Dendritic cell treated with granulocyte-macrophage colony-stimulating factor and Interleukin-4, amounts not matched to agents 40 ng/mL and 50 ng/mL, for 4 days (primary cell): Measurements from ENCODE around the gene DLG4.
A peak's percentile ranks its signal among the peaks of the same experiment; 100 is the strongest.

Experiments used
- H3K27ac Mint-ChIP-seq: one replicate; pipeline ENCODE4 v1.8.0; 2022; ENCODE audit warnings: mild to moderate bottlenecking, mixed read lengths
- H3K27me3 Mint-ChIP-seq: one replicate; pipeline ENCODE4 v1.8.0; 2022; ENCODE audit warnings: mild to moderate bottlenecking, mixed read lengths
- H3K36me3 Mint-ChIP-seq: one replicate; pipeline ENCODE4 v1.8.0; 2022; ENCODE audit warnings: low read depth, mixed read lengths
- H3K4me1 Mint-ChIP-seq: one replicate; pipeline ENCODE4 v1.8.0; 2022; ENCODE audit warnings: low read depth, mixed read lengths
- H3K4me3 Mint-ChIP-seq: one replicate; pipeline ENCODE4 v1.8.0; 2022; ENCODE audit warnings: mild to moderate bottlenecking, moderate library complexity, mixed read lengths
- H3K9me3 Mint-ChIP-seq: one replicate; pipeline ENCODE4 v1.8.0; 2022; ENCODE audit warnings: mixed read lengths
- intact Hi-C: fragments of 100-400 bp; cut with micrococcal nuclease; formaldehyde crosslinking; loops from one replicate; pipeline ENCODE4 v1.15.0; 2022

DLG4 gene

GRCh38 chr17:7219812-7220592, at the start of gene DLG4, which contains the start of gene ACADVL:
Gene DLG4 (minus strand): TSS chr17:7219836.
Gene ACADVL (plus strand): TSS chr17:7219938. CDS start chr17:7219985, 47 bp downstream.
- Mint-ChIP-seq H3K4me1 (peaks cover 67% of the 10 kb centered on the region), H3K4me3 (peak within 1 kb of the TSS; percentile 99), H3K27me3 (no peaks in the 10 kb centered on the region), H3K9me3 (no peaks in the 10 kb centered on the region), H3K36me3 (peaks cover 44% of the 10 kb centered on the region), H3K27ac (peak within 1 kb of the TSS; percentile 91)
- intact Hi-C loops: loop anchor here (2.0 to 5.0 kb wide), 2 partner anchors 15 to 32 kb away; partner anchors contain the start of genes CTDNEP1, DVL2 and ELP5

DNA sequence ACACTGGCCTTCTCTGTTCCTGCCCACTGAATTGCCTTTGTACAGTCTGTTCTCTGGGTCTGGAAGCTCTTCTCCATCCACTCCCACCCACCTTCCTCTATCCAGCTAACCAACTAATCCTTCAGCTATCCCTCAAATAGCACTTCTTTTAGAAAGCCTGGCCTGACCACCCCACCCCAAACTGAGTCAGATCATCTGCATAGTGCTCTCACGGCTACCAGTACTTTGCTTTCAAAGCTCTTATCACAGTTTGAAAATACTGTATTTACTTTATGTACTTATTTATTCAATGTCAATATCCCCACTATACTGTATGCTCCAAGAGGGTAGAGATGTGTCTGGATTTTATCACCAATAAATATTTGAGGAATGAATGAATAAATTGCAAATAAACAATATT, 47.1 kb upstream of the DLG4 start:
- Mint-ChIP-seq H3K27me3 (peaks cover 42% of the 10 kb centered on the region), H3K9me3 (no peaks in the 10 kb centered on the region), H3K4me1 (peaks cover 40% of the 10 kb centered on the region), H3K27ac (no peak overlapping the region), H3K36me3 (no peaks in the 10 kb centered on the region), H3K4me3 (no peak overlapping the region)
- intact Hi-C loops: no loop called here

- intact Hi-C loops: no loop called here
- Mint-ChIP-seq H3K4me1 (peaks cover 45% of the 10 kb centered on the region), H3K4me3 (no peak overlapping the region)
Measured at GRCh38 chr17:7263801-7264078, 44.1 kb upstream of the DLG4 start.

GRCh38 chr17:7262935-7263800, 43.5 kb upstream of the DLG4 start:
- peak overlapping the region; percentile 67 for H3K4me3 Mint-ChIP-seq
- H3K9me3 Mint-ChIP-seq: no peaks in the 10 kb centered on the region
- H3K36me3 Mint-ChIP-seq: peaks cover 11% of the 10 kb centered on the region
- H3K27me3 Mint-ChIP-seq: peaks cover 48% of the 10 kb centered on the region
- H3K27ac Mint-ChIP-seq: peak overlapping the region; percentile 66
- intact Hi-C loops: no loop called here
- H3K4me1 Mint-ChIP-seq: peaks cover 51% of the 10 kb centered on the region

More at GRCh38 chr17:7263801-7264078, 44.1 kb upstream of the DLG4 start:
- Mint-ChIP-seq H3K36me3 (peaks cover 5% of the 10 kb centered on the region), H3K27ac (peak overlapping the region; percentile 66), H3K9me3 (no peaks in the 10 kb centered on the region), H3K27me3 (peaks cover 48% of the 10 kb centered on the region)

DNA sequence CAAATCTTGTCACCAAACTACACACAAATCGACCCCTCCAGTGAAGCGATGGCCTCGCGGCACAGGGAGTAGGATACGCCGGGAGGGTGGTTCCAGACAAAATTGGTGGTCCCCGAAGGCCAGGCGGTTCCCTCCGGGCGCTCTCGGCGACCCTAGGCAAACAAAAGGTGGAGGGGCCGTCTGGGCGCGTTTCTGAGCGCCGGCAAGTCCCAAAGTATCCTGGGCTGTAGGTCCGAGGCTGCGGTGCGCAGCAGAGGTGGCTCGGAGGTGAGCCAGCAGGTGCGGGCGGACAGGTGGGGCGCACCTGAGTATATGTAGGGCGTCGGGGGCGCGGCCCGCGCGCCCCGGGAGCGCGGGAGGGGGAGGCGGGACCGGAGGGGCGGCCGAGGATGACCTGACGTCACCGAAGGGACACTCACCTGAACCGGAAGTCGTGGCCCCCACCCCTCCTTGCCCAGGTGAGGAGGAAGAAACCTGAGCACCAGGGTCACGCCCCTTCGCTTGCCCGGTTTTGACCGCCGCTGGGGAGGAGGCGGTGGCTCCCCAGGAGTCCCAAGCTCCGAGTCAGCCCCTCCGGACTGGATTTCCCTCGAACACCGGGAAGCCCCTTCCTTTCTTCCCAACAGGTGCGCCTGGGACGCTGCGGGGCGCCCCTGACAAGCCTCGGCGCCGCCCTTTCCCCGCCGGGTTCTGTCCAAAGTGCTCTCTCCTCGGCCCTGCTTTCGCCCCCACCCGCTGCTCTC, 42.7 kb upstream of the DLG4 start, which contains the start of gene CLDN7:
Gene CLDN7 (minus strand): TSS at position 287 of the 743 bp plus-strand sequence. CDS start 435 bp downstream, outside the sequence.
- H3K36me3 Mint-ChIP-seq: peaks cover 18% of the 10 kb centered on the region
- H3K4me1 Mint-ChIP-seq: peaks cover 53% of the 10 kb centered on the region
- peaks cover 48% of the 10 kb centered on the region for H3K27me3 Mint-ChIP-seq
- intact Hi-C loops: no loop called here
- H3K9me3 Mint-ChIP-seq: no peaks in the 10 kb centered on the region
- H3K4me3 Mint-ChIP-seq: peak within 1 kb of the TSS; percentile 67
- peak within 1 kb of the TSS; percentile 66 for H3K27ac Mint-ChIP-seq

- intact Hi-C loops: no loop called here
- H3K9me3 Mint-ChIP-seq: no peaks in the 10 kb centered on the region
- peak overlapping the region; percentile 25 for H3K27ac Mint-ChIP-seq
- H3K4me1 Mint-ChIP-seq: peaks cover 50% of the 10 kb centered on the region
- H3K36me3 Mint-ChIP-seq: peaks cover 26% of the 10 kb centered on the region
- peak overlapping the region; percentile 63 for H3K4me3 Mint-ChIP-seq
- H3K27me3 Mint-ChIP-seq: peaks cover 45% of the 10 kb centered on the region
Measured at GRCh38 chr17:7261379-7262191, 41.9 kb upstream of the DLG4 start.

DNA sequence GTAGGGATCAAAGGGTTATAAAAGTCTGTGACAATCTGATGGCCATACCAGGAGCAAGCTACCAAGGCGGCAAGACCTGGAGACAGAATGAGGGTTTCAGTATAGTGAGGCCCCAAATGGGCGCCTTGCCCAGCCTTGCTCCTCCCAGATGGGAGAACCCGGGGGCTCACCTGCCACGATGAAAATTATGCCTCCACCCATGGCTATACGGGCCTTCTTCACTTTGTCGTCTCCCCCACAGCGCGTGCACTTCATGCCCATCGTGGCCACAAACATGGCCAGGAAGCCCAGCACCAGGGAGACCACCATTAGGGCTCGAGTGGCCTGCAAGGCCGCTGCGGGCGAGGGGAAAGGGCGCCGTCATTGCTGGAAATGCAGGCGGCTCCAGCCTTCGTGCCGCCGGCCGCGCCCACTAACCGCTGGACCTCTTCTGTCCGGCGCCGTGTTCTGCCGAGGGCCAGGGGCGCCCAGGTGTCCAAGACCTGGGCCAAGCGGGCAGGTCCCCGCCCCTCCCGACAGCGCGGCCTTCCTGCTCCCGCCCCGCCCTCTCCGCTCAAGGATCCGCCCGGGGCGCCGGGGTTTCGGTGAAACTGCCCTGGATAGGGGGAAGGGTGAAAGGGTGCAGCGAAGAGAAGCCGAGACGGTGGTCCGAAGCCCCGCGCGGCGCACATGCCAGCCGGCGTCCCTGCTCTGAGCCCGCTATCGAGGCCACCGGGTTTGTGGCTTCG, 41.2 kb upstream of the DLG4 start:
- peak overlapping the region; percentile 63 for H3K4me3 Mint-ChIP-seq
- H3K4me1 Mint-ChIP-seq: peaks cover 43% of the 10 kb centered on the region
- no peaks in the 10 kb centered on the region for H3K9me3 Mint-ChIP-seq
- peak overlapping the region; percentile 25 for H3K27ac Mint-ChIP-seq
- peaks cover 42% of the 10 kb centered on the region for H3K27me3 Mint-ChIP-seq
- intact Hi-C loops: no loop called here
- H3K36me3 Mint-ChIP-seq: peaks cover 33% of the 10 kb centered on the region

DNA sequence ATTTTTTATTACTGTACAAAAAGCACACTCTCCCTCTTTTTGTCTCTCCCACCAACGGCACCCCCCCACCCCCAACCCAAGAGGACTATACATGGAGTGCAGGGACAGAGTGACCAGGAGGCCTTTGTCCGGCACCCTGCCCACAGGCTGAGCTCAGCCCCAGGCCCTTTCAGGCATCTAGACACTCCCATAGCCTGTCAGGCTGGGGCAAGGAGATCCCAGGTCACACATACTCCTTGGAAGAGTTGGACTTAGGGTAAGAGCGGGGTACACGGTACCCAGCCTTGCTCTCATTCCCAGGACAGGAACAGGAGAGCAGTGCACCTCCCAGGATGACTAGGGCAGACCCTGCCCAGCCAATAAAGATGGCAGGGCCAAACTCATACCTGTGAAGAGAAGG, 40.5 kb upstream of the DLG4 start:
- peaks cover 43% of the 10 kb centered on the region for H3K4me1 Mint-ChIP-seq
- no peak overlapping the region for H3K4me3 Mint-ChIP-seq
- peaks cover 39% of the 10 kb centered on the region for H3K27me3 Mint-ChIP-seq
- intact Hi-C loops: no loop called here
- H3K9me3 Mint-ChIP-seq: no peaks in the 10 kb centered on the region
- H3K27ac Mint-ChIP-seq: no peak overlapping the region
- peaks cover 40% of the 10 kb centered on the region for H3K36me3 Mint-ChIP-seq

- Mint-ChIP-seq H3K4me3 (no peak overlapping the region), H3K27me3 (peaks cover 33% of the 10 kb centered on the region), H3K27ac (peak overlapping the region; percentile 51), H3K9me3 (no peaks in the 10 kb centered on the region), H3K36me3 (peaks cover 46% of the 10 kb centered on the region), H3K4me1 (peaks cover 47% of the 10 kb centered on the region)
- intact Hi-C loops: no loop called here
Measured at GRCh38 chr17:7259555-7259889, 39.9 kb upstream of the DLG4 start.

DNA sequence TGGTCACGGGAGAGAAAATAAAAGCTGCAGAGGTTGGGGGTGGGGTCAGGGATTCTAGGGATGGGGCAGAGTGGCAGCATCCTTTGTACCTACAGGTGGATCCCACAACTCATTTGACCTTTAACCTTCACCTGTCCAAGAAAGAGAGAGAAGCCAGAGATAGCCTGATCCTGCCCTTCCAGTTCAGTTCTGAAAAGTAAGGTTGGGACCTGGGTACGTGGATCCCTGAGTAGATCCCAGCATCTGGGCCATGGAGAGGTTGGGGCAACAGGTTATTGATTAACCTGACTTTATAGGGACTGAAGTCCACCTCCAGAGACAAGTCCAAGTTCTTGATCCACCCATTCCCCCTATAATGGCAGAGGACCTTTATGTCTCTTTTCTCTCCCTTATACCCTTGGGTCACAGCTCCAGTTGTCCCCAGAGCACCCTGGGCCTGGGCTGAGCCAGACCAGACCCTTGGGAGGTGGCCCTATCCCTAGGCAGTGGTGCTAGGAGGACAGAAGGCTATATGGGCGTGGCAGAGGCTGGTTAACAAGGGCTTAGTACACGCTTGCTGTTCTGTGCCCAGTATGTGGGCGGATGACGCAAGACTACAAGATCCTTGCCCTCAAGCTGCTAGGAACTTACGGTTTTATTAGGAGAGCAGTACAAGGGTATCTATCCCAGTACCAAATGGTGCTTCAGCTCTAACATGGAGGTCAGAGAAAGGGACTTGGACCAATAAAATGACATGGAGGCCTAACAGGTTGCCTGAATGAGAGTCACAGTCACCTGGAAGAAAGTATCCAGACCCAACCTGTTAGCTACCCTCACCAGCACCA, 39.3 kb upstream of the DLG4 start:
- Mint-ChIP-seq H3K4me1 (peaks cover 45% of the 10 kb centered on the region), H3K4me3 (no peak overlapping the region), H3K36me3 (peaks cover 52% of the 10 kb centered on the region), H3K9me3 (no peaks in the 10 kb centered on the region), H3K27ac (peak overlapping the region; percentile 51), H3K27me3 (peaks cover 27% of the 10 kb centered on the region)
- intact Hi-C loops: no loop called here

- peaks cover 12% of the 10 kb centered on the region for H3K27me3 Mint-ChIP-seq
- peaks cover 72% of the 10 kb centered on the region for H3K36me3 Mint-ChIP-seq
- H3K4me3 Mint-ChIP-seq: no peak overlapping the region
- intact Hi-C loops: no loop called here
- no peak overlapping the region for H3K27ac Mint-ChIP-seq
- no peaks in the 10 kb centered on the region for H3K9me3 Mint-ChIP-seq
- peaks cover 43% of the 10 kb centered on the region for H3K4me1 Mint-ChIP-seq
Measured at GRCh38 chr17:7256766-7257456, 37.3 kb upstream of the DLG4 start.
